PC-9 (cell line): Measurements from ENCODE around the gene C1orf216.

Experiments used
- CTCF ChIP-seq: fragments of 200-600 bp; sonication (generic); conservative IDR thresholded peaks from 2 replicates; pipeline ENCODE4 v1.6.1; 2017; ENCODE audit warnings: mixed run types, antibody characterized with exemption, mild to moderate bottlenecking, moderate library complexity
- EZH2 ChIP-seq: fragments of 200-600 bp; sonication (generic); IDR thresholded peaks from 2 replicates; pipeline ENCODE4 v1.8.0; 2017; ENCODE audit warnings: antibody characterized with exemption, low read depth

- TF ChIP-seq CTCF (no peak), EZH2 (no peak)
Measured at GRCh38 chr1:35692317-35692716, 26.4 kb downstream of the C1orf216 start.
